ENCODE measurements around the gene EMILIN2.

Gene EMILIN2

GRCh38 chr18:2872095-2872494 is 25.3 kb downstream of the EMILIN2 start:
- DNase-seq (ENCODE audit: low read depth in 2 of 2, low spot score in 1 of 2): no peak

- DNase-seq (ENCODE audit: low read depth in 2 of 2, low spot score in 1 of 2): no peak
Observed at GRCh38 chr18:2874765-2875164, 28.0 kb downstream of the EMILIN2 start.

GRCh38 chr18:2878656-2879330 is 32.0 kb downstream of the EMILIN2 start:
- DNase-seq (ENCODE audit: low read depth in 2 of 2, low spot score in 1 of 2): no peak

GRCh38 chr18:2879889-2880288 is 33.1 kb downstream of the EMILIN2 start:
- DNase-seq (ENCODE audit: low read depth in 2 of 2, low spot score in 1 of 2): no peak

DNA sequence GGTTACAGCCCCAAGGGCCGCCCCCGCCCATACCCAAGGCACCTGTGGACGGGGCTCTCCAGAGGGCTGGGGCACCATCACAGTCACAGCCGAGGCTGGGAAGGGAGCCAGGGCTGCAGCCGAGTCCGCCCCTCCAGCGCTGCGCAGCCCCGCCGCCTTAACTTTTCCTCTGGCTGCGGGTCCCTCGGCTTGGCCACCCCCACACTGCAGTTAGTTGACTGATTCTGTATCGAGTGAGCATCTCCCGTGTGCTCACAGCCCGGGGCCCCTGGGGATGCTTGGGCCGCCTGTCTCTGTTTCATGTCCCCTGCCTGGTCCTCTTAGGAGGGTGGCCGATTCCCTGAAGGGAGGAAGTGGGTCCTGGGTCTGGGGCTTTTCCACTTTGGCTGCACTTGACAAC is 33.7 kb downstream of the EMILIN2 start:
- no peak for DNase-seq (ENCODE audit: low read depth in 2 of 2, low spot score in 1 of 2)

- DNase-seq (ENCODE audit: low read depth in 2 of 2, low spot score in 1 of 2): no peak
Observed at GRCh38 chr18:2881088-2881839, 34.5 kb downstream of the EMILIN2 start.

- no peak for DNase-seq (ENCODE audit: low read depth in 2 of 2, low spot score in 1 of 2)
Observed at GRCh38 chr18:2881840-2882195, 35.0 kb downstream of the EMILIN2 start.

GRCh38 chr18:2882201-2882600 is 35.4 kb downstream of the EMILIN2 start:
- no peak for DNase-seq (ENCODE audit: low read depth in 2 of 2, low spot score in 1 of 2)

GRCh38 chr18:2883076-2883735 is 36.4 kb downstream of the EMILIN2 start:
- DNase-seq (ENCODE audit: low read depth in 2 of 2, low spot score in 1 of 2): no peak

DNA sequence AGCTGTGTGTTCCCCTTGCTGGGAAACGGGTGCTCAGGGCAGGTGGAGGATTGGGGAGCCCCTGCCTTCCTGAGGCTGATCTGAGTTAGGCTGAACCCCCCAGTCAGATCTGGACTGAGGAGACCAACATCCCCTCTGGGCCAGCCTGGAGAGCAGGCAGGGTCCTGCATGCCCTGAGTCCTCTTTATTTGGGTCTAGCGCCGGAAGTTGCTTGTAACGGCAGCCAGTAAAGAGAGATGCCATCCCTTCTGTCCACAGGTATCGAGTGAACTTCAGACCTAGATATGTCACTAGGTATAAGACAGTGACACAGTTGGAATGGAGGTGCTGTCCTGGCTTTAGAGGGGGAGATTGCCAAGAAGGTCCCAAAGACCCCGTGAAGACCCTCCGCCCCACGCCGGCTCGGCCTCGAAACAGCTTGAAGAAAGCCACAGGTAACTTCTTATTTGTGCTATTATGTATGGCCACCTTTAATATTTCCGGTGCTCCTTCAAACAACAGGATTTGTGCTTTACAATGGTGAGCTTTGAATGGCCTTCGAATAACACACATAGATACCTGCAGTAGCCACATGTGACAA is 38.0 kb downstream of the EMILIN2 start:
- no peak for DNase-seq (ENCODE audit: low read depth in 2 of 2, low spot score in 1 of 2)

- no peak for DNase-seq (ENCODE audit: low read depth in 2 of 2, low spot score in 1 of 2)
Observed at GRCh38 chr18:2887470-2887869, 40.7 kb downstream of the EMILIN2 start.

DNA sequence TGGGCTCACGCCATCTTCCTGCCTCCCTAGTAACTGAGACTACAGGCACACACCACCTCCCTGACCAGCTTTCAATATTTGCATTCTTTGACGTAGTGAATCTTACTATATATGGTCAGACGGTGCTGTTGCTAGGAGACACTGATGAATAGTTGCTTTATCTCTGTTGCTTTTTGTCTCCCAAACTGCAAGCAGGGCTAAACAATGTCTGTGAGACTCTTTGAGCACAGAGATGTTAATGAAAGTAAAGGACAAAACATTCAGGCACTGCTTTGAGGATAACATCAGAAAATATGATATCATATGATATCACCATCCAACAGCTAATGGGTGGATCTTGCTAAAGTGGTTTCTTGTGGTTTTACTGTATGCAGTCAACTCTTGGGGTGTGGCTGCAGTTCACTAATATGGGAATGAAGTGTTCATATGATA is 43.0 kb downstream of the EMILIN2 start:
- no peak for DNase-seq (ENCODE audit: low read depth in 2 of 2, low spot score in 1 of 2)

GRCh38 chr18:2890606-2891005 is 43.8 kb downstream of the EMILIN2 start:
- no peak for DNase-seq (ENCODE audit: low read depth in 2 of 2, low spot score in 1 of 2)

- DNase-seq (ENCODE audit: low read depth in 2 of 2, low spot score in 1 of 2): no peak
Observed at GRCh38 chr18:2891526-2892431, 45.0 kb downstream of the EMILIN2 start.

GRCh38 chr18:2893056-2893455 is 46.2 kb downstream of the EMILIN2 start:
- no peak for DNase-seq (ENCODE audit: low read depth in 2 of 2, low spot score in 1 of 2)

DNA sequence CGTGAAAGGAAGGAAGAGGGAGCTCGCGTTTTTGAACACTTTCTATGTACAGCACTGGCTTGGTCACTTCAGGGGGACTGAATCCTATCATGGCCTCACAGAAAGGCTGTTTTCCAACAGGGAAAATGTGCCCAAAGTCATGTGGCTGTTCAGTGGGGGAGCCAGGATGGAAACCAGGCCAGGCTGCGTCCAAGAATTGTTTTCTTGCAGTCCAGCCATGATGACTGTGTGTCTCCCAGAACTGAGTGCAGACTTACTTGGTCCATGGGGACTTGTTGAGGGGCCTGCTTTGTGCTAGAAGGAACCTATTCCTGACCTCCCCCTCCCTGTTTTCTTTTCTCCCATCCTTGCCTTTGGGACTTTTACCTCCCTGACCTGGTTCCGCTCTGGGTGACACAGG is 46.9 kb downstream of the EMILIN2 start:
- DNase-seq (ENCODE audit: low read depth in 2 of 2, low spot score in 1 of 2): no peak

DNA sequence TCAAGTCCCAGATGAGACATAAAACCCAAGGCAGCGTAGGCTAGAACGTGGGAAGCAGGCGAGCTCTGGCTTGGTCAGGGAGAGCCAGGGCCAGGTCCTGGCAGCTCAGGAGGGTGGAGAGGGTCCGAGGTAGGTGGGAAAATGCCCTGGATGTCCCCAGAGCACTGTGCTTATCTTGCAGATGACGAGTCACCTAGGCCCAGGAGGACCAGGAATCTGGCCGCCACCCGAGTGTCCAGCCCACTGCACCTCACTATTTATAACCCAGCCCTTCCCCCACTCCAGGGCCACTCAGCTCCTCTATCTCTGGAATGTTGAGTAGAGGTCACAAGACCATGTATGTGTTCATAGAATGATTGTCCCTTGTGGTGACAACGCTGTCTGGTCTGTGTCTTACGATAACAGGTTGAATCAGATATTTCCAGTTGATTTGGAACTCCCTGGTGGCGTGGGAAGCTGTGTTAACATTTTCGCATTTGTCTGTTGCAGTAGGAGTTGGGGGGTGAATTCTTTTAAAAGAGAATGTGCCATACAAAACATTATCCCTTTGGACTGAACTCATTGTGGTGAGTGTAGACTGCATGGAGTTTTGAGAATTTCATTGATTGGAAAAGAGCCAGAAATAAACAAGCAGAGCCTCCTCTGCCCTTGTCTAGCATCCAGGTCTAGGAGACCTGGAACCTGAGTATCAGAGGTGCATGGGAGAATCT is 47.5 kb downstream of the EMILIN2 start:
- DNase-seq (ENCODE audit: low read depth in 2 of 2, low spot score in 1 of 2): no peak

DNA sequence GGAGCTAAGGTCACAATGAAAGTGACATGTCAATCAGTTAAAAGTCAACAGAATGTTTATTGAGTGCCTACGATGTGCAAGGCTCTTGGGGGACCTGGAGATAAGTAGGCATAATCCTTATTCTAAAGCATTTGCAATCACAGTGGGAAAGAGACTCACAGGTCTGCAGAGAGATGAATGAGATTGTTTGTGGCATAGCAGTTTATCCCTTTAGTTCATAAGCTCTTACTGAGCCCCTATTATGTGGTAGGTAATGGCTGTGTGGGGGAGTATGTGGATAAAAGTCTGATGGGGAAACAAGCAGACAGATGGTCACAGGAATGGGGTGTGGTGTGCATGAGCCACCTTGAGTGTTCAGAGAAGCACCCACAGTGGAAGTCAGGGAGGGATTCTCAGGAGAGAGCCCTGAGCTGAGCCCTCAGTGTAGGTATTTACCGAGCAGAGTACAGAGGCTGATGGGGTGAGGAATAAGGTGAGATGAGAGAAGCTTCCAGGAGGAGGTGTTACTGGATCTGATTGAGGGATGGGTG is 48.1 kb downstream of the EMILIN2 start:
- DNase-seq (ENCODE audit: low read depth in 2 of 2, low spot score in 1 of 2): no peak

DNA sequence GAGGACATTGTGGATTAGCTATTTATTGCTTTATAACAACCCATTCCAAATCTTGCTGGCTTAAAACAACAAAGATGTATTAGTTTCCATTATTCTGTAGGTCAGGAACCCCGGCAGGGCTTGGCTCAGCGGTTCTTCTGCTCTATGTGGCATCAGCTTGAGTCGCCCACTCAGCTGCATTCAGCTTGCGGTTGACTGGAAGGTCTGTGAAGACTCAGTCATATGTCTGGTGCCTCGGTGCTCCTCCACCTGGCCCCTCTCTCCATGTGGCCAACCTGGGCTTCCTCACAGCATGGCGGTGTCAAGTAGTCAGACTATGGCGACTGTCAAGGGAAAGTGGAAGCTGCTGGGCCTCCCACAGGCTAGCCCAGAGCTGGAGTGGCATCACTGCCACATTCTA is 48.6 kb downstream of the EMILIN2 start:
- no peak for DNase-seq (ENCODE audit: low read depth in 2 of 2, low spot score in 1 of 2)

GRCh38 chr18:2896990-2897389 is 50.2 kb downstream of the EMILIN2 start:
- DNase-seq (ENCODE audit: low read depth in 2 of 2, low spot score in 1 of 2): no peak

Measured in stimulated activated CD8-positive, alpha-beta memory T cell treated with anti-CD3 and anti-CD28 coated beads, Interleukin-4, amount 100 ng/mL, for 1 hour (primary cell).